WTC11 (cell line): ENCODE measurements around the gene PHKB.

ENCODE experiments used
- ATF2 ChIP-seq: sonication (generic); formaldehyde crosslinking; IDR thresholded peaks from 2 replicates; pipeline ENCODE4 v1.8.1; 2022; ENCODE audit warnings: low read depth, missing genetic modification reagents, borderline replicate concordance
- CBFB ChIP-seq: sonication (generic); formaldehyde crosslinking; IDR thresholded peaks from 2 replicates; pipeline ENCODE4 v1.8.1; 2022; ENCODE audit warnings: mild to moderate bottlenecking, low read depth, missing genetic modification reagents
- CTCF ChIP-seq: fragments of 200-600 bp; IDR thresholded peaks from 2 replicates; pipeline ENCODE4 v1.8.0; 2022; ENCODE audit warnings: antibody characterized with exemption
- FOXP1 ChIP-seq: sonication (generic); formaldehyde crosslinking; IDR thresholded peaks from 2 replicates; pipeline ENCODE4 v1.8.0; 2022; ENCODE audit warnings: missing genetic modification reagents, mild to moderate bottlenecking, moderate library complexity, borderline replicate concordance
- ZNF263 ChIP-seq: sonication (generic); formaldehyde crosslinking; IDR thresholded peaks from 2 replicates; pipeline ENCODE4 v1.8.1; 2022; ENCODE audit warnings: low read depth, mild to moderate bottlenecking, moderate library complexity, missing genetic modification reagents
- ZNF423 ChIP-seq: fragments of 250-450 bp; sonication (Bioruptor Pico); IDR thresholded peaks from 2 replicates; pipeline ENCODE4 v2.1.2; 2022; ENCODE audit warnings: mild to moderate bottlenecking, moderate library complexity
- TF ChIP-seq, protein P1 (sequence below): sonication (generic); formaldehyde crosslinking; conservative IDR thresholded peaks from 2 replicates; pipeline ENCODE4 v1.8.1; 2023; ENCODE audit warnings: mild to moderate bottlenecking, low read depth, missing genetic modification reagents, moderate library complexity
- TF ChIP-seq, protein P2 (sequence below): sonication (generic); formaldehyde crosslinking; IDR thresholded peaks from 2 replicates; pipeline ENCODE4 v1.8.1; 2023; ENCODE audit warnings: mild to moderate bottlenecking, missing genetic modification reagents, moderate library complexity

DNA sequence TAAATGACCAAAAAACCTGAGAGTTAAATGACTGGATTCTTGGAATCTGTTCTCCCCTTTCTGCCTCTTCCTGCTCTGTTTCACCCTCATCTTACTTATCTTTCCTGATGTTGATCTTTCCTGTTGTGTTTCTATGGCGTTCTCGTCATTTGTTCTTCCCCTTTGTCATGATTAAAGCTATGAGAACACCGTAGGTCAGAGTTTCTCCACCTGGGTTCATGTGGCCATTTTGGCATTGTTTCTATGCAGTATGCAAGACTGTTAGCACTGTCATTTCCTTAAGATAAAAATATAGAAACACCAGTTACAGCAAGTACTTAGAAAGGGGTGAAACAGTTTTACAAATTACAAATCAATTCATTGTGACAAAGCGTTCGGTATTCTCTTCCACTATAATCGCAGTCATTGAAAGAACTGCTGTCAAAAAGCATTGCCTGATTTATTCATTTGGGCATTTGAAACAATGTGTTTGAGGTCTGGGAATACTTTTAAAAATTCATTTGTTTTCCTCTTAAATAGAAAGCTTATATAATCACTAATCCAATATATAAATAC lies 166.0 kb downstream of the PHKB start:
- TF ChIP-seq, protein P1, sequence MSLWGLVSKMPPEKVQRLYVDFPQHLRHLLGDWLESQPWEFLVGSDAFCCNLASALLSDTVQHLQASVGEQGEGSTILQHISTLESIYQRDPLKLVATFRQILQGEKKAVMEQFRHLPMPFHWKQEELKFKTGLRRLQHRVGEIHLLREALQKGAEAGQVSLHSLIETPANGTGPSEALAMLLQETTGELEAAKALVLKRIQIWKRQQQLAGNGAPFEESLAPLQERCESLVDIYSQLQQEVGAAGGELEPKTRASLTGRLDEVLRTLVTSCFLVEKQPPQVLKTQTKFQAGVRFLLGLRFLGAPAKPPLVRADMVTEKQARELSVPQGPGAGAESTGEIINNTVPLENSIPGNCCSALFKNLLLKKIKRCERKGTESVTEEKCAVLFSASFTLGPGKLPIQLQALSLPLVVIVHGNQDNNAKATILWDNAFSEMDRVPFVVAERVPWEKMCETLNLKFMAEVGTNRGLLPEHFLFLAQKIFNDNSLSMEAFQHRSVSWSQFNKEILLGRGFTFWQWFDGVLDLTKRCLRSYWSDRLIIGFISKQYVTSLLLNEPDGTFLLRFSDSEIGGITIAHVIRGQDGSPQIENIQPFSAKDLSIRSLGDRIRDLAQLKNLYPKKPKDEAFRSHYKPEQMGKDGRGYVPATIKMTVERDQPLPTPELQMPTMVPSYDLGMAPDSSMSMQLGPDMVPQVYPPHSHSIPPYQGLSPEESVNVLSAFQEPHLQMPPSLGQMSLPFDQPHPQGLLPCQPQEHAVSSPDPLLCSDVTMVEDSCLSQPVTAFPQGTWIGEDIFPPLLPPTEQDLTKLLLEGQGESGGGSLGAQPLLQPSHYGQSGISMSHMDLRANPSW (CRISPR knock-in tag) = no peak
- TF ChIP-seq ATF2 (CRISPR knock-in tag) (no peak), ZNF263 (CRISPR knock-in tag) (no peak), CBFB (no peak), ZNF423 (CRISPR knock-in tag) (no peak), CTCF (no peak), FOXP1 (no peak)
- TF ChIP-seq, protein P2, sequence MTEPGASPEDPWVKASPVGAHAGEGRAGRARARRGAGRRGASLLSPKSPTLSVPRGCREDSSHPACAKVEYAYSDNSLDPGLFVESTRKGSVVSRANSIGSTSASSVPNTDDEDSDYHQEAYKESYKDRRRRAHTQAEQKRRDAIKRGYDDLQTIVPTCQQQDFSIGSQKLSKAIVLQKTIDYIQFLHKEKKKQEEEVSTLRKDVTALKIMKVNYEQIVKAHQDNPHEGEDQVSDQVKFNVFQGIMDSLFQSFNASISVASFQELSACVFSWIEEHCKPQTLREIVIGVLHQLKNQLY = no peak
